ENCODE measurements around the gene DOC2B.

GRCh38 chr17:177762-178161 lies 3.7 kb downstream of the DOC2B start:
- TF ChIP-seq CTCF (IDR thresholded peaks at IDR 0.05) (no peak), POLR2A (IDR thresholded peaks at IDR 0.05) (no peak)

All from sigmoid colon (tissue), 3 donors.